Neutrophil (primary cell): ENCODE measurements around the gene ZC3H4.

Source experiments
- H3K27ac ChIP-seq: fragments of 200-600 bp; sonication (generic); 2 replicates; pipeline ENCODE4 v1.5.1; 2016; ENCODE audit warnings: mild to moderate bottlenecking, moderate library complexity
- H3K27me3 ChIP-seq: fragments of 200-600 bp; sonication (generic); 2 replicates; pipeline ENCODE4 v1.6.0; 2016; ENCODE audit warnings: mild to moderate bottlenecking
- H3K36me3 ChIP-seq: fragments of 200-600 bp; sonication (generic); 2 replicates; pipeline ENCODE4 v1.5.1; 2017
- H3K4me1 ChIP-seq, 2 experiments: fragments of 200-600 bp in 1 of 2; sonication (generic) in 1 of 2; 1 replicate in 1 of 2; 2 replicates in 1 of 2; pipeline versions ENCODE4 v1.5.1 to v1.6.1; 2013 to 2016; ENCODE audit warnings: low read depth in 1 of 2, low read length in 1 of 2, mild to moderate bottlenecking in 1 of 2, moderate library complexity in 1 of 2; ENCODE audit not compliant: control insufficient read depth in 1 of 2, insufficient read depth in 1 of 2
- H3K4me3 ChIP-seq, 2 experiments: fragments of 200-600 bp in 1 of 2; sonication (generic) in 1 of 2; 1 replicate in 1 of 2; 2 replicates in 1 of 2; pipeline ENCODE4 v1.5.1; 2013 to 2016; ENCODE audit warnings: low read depth in 1 of 2, low read length in 1 of 2, mild to moderate bottlenecking in 1 of 2, moderate library complexity in 1 of 2
- H3K9me3 ChIP-seq: fragments of 200-600 bp; sonication (generic); 2 replicates; pipeline ENCODE4 v1.5.1; 2016
- CTCF ChIP-seq: fragments of 200-600 bp; sonication (generic); IDR thresholded peaks from 2 replicates; pipeline ENCODE4 v1.5.1; 2016; ENCODE audit warnings: antibody characterized with exemption

Gene ZC3H4

GRCh38 chr19:47068876-47069406, 44.6 kb downstream of the ZC3H4 start:
- no peaks in the 10 kb centered on the region for H3K9me3 ChIP-seq
- H3K4me3 ChIP-seq = no peak overlapping the region
- H3K27ac ChIP-seq = no peak overlapping the region
- H3K4me1 ChIP-seq = peaks cover 4% of the 10 kb centered on the region in 2 experiments
- H3K27me3 ChIP-seq = no peaks in the 10 kb centered on the region
- no peak for TF ChIP-seq CTCF
- peaks cover 93% of the 10 kb centered on the region for H3K36me3 ChIP-seq

GRCh38 chr19:47068246-47068645, 45.3 kb downstream of the ZC3H4 start:
- H3K27ac ChIP-seq = no peak overlapping the region

GRCh38 chr19:47067215-47067847, 46.2 kb downstream of the ZC3H4 start:
- TF ChIP-seq CTCF = no peak
- Histone ChIP-seq H3K27me3 (no peaks in the 10 kb centered on the region), H3K27ac (no peak overlapping the region), H3K4me1 (no peaks in the 10 kb centered on the region), H3K4me3 (no peak overlapping the region), H3K36me3 (peaks cover 89% of the 10 kb centered on the region), H3K9me3 (no peaks in the 10 kb centered on the region)

More at GRCh38 chr19:47068246-47068645, 45.3 kb downstream of the ZC3H4 start:
- TF ChIP-seq CTCF = no peak
- Histone ChIP-seq H3K9me3 (no peaks in the 10 kb centered on the region), H3K36me3 (peaks cover 98% of the 10 kb centered on the region), H3K4me3 (no peak overlapping the region), H3K4me1 (no peaks in the 10 kb centered on the region), H3K27me3 (no peaks in the 10 kb centered on the region)

GRCh38 chr19:47066376-47067214, 47.0 kb downstream of the ZC3H4 start:
- Histone ChIP-seq H3K27ac (no peak overlapping the region), H3K36me3 (peaks cover 82% of the 10 kb centered on the region)

GRCh38 chr19:47065242-47065641, 48.3 kb downstream of the ZC3H4 start:
- Histone ChIP-seq H3K4me1 (no peaks in the 10 kb centered on the region), H3K4me3 (no peak overlapping the region)

More at GRCh38 chr19:47066376-47067214, 47.0 kb downstream of the ZC3H4 start:
- no peak for TF ChIP-seq CTCF
- H3K4me3 ChIP-seq = no peak overlapping the region
- no peaks in the 10 kb centered on the region for H3K27me3 ChIP-seq
- H3K4me1 ChIP-seq = no peaks in the 10 kb centered on the region
- H3K9me3 ChIP-seq = no peaks in the 10 kb centered on the region

More at GRCh38 chr19:47065242-47065641, 48.3 kb downstream of the ZC3H4 start:
- H3K27ac ChIP-seq = no peak overlapping the region
- H3K36me3 ChIP-seq = peaks cover 68% of the 10 kb centered on the region
- no peak for TF ChIP-seq CTCF
- H3K9me3 ChIP-seq = no peaks in the 10 kb centered on the region
- H3K27me3 ChIP-seq = no peaks in the 10 kb centered on the region
